Measurements from ENCODE around the gene RTF1. TPM values are rescaled to one million over a fixed set of nuclear protein-coding genes. Genes with fewer than 3 reads are reported as not detected.

Gene RTF1
- polyA plus RNA-seq, 1 donor (not counting 4 experiments of a cell fraction or from before 2014, with no cell fraction given): 28.5 TPM

DNA sequence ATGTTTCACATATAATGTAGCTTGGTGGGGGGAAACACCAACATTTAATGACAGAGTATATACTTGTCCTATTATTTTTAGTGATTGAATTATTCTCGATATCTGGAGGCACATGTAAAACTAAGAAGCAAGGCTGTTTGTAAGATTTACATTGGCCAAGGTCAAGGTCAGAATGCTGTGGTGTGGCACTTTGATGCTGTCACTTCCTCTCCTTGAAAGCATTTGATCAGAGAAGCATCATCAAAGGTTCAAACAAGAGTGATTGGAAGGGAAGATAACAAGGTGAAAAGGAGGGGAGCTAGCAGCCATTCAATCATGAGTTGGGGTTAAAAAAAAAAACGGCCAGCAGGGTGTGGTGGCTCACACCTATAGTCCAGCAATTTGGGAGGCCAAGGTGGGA, 26.4 kb downstream of the RTF1 start:
- TF ChIP-seq, protein P1, sequence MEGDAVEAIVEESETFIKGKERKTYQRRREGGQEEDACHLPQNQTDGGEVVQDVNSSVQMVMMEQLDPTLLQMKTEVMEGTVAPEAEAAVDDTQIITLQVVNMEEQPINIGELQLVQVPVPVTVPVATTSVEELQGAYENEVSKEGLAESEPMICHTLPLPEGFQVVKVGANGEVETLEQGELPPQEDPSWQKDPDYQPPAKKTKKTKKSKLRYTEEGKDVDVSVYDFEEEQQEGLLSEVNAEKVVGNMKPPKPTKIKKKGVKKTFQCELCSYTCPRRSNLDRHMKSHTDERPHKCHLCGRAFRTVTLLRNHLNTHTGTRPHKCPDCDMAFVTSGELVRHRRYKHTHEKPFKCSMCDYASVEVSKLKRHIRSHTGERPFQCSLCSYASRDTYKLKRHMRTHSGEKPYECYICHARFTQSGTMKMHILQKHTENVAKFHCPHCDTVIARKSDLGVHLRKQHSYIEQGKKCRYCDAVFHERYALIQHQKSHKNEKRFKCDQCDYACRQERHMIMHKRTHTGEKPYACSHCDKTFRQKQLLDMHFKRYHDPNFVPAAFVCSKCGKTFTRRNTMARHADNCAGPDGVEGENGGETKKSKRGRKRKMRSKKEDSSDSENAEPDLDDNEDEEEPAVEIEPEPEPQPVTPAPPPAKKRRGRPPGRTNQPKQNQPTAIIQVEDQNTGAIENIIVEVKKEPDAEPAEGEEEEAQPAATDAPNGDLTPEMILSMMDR (optimal IDR thresholded peaks at IDR 0.05 in 1 of 3, IDR thresholded peaks at IDR 0.05 in 1 of 3, conservative IDR thresholded peaks at IDR 0.05 in 1 of 3; ENCODE audit: extremely low read depth in 1 of 3, insufficient read depth in 2 of 3, low read length in 3 of 3): no peak
- no peak for TF ChIP-seq EZH2 (IDR thresholded peaks at IDR 0.05; ENCODE audit: low read length)
- dilution Hi-C loops (cut with MboI; ENCODE audit: extremely low pct_ligation_motif_present, low sequenced_read_pairs): no loop called here
- H3K4me1 ChIP-seq (ENCODE audit: control insufficient read depth, extremely low read depth, insufficient read depth, low read length): no peaks in the 10 kb centered on the region
- no peak overlapping the region for H3K4me3 ChIP-seq (ENCODE audit: control insufficient read depth in 2 of 3, extremely low read depth in 1 of 3, insufficient read depth in 2 of 3, low read depth in 1 of 3, low read length in 3 of 3)
- no peak overlapping the region for H3K27ac ChIP-seq (ENCODE audit: control insufficient read depth, insufficient read depth, low read length)
- no peak overlapping the region for H3K4me2 ChIP-seq (ENCODE audit: control insufficient read depth, extremely low read depth, insufficient read depth, low read depth, low read length)
- no peaks in the 10 kb centered on the region for H4K20me1 ChIP-seq (ENCODE audit: control insufficient read depth, extremely low read depth, insufficient read depth, low read length)
- peaks cover 2% of the 10 kb centered on the region for H3K79me2 ChIP-seq (ENCODE audit: control insufficient read depth, insufficient read depth, low read length)
- peaks cover under 1 to 6% of the 10 kb centered on the region in 2 experiments for H3K36me3 ChIP-seq (ENCODE audit: control insufficient read depth in 2 of 2, extremely low read depth in 1 of 2, insufficient read depth in 2 of 2, low read length in 2 of 2)
- H3K9me1 ChIP-seq (ENCODE audit: control insufficient read depth, extremely low read depth, insufficient read depth, low read length): no peaks in the 10 kb centered on the region
- no peaks in the 10 kb centered on the region for H3K9me3 ChIP-seq (ENCODE audit: control insufficient read depth, low read depth, low read length)
- DNase-seq (ENCODE audit: low read depth, low spot score): no peak
- H2AFZ ChIP-seq (ENCODE audit: control insufficient read depth, low read length): no peak overlapping the region
- no peak overlapping the region for H3K9ac ChIP-seq (ENCODE audit: control insufficient read depth, extremely low read depth, insufficient read depth, low read length)
- H3K27me3 ChIP-seq (ENCODE audit: control insufficient read depth, extremely low read depth, insufficient read depth, low read length): no peaks in the 10 kb centered on the region
- FAIRE-seq: no peak

DNA sequence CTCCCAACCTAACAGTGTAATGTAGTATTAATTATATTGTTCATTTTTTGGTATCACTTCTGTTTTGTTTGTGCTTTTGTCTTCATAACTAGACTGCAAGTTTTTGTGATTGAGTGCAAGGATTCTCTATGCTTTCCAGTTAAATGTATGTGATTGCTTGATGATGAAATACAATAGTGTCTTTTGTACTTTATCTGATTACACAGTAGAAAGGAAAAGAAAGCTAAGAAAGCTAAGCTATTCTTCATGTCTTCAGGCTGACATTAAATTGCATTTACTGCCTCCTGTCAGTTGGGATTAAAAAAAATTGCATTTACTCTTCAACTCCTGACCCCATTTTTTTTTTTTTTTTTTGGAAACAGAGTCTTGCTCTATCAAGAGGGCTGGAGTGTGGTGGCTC, 28.5 kb downstream of the RTF1 start:
- Histone ChIP-seq H3K9ac (ENCODE audit: control insufficient read depth, extremely low read depth, insufficient read depth, low read length) (no peak overlapping the region), H3K79me2 (ENCODE audit: control insufficient read depth, insufficient read depth, low read length) (peaks cover 2% of the 10 kb centered on the region), H4K20me1 (ENCODE audit: control insufficient read depth, extremely low read depth, insufficient read depth, low read length) (no peaks in the 10 kb centered on the region), H3K9me3 (ENCODE audit: control insufficient read depth, low read depth, low read length) (no peaks in the 10 kb centered on the region), H3K36me3 (ENCODE audit: control insufficient read depth in 2 of 2, extremely low read depth in 1 of 2, insufficient read depth in 2 of 2, low read length in 2 of 2) (peaks cover 0 to 3% of the 10 kb centered on the region in 2 experiments), H2AFZ (ENCODE audit: control insufficient read depth, low read length) (no peak overlapping the region), H3K27ac (ENCODE audit: control insufficient read depth, insufficient read depth, low read length) (no peak overlapping the region), H3K9me1 (ENCODE audit: control insufficient read depth, extremely low read depth, insufficient read depth, low read length) (no peaks in the 10 kb centered on the region), H3K4me2 (ENCODE audit: control insufficient read depth, extremely low read depth, insufficient read depth, low read depth, low read length) (no peak overlapping the region), H3K27me3 (ENCODE audit: control insufficient read depth, extremely low read depth, insufficient read depth, low read length) (no peaks in the 10 kb centered on the region), H3K4me3 (ENCODE audit: control insufficient read depth in 2 of 3, extremely low read depth in 1 of 3, insufficient read depth in 2 of 3, low read depth in 1 of 3, low read length in 3 of 3) (no peak overlapping the region), H3K4me1 (ENCODE audit: control insufficient read depth, extremely low read depth, insufficient read depth, low read length) (no peaks in the 10 kb centered on the region)
- TF ChIP-seq, protein P1 (optimal IDR thresholded peaks at IDR 0.05 in 1 of 3, IDR thresholded peaks at IDR 0.05 in 1 of 3, conservative IDR thresholded peaks at IDR 0.05 in 1 of 3; ENCODE audit: extremely low read depth in 1 of 3, insufficient read depth in 2 of 3, low read length in 3 of 3): no peak
- TF ChIP-seq EZH2 (IDR thresholded peaks at IDR 0.05; ENCODE audit: low read length): no peak
- dilution Hi-C loops (cut with MboI; ENCODE audit: extremely low pct_ligation_motif_present, low sequenced_read_pairs): no loop called here
- FAIRE-seq (no peak), DNase-seq (ENCODE audit: low read depth, low spot score) (no peak)

Measured in keratinocyte (primary cell).